ENCODE data around the gene TLE3.

DNA sequence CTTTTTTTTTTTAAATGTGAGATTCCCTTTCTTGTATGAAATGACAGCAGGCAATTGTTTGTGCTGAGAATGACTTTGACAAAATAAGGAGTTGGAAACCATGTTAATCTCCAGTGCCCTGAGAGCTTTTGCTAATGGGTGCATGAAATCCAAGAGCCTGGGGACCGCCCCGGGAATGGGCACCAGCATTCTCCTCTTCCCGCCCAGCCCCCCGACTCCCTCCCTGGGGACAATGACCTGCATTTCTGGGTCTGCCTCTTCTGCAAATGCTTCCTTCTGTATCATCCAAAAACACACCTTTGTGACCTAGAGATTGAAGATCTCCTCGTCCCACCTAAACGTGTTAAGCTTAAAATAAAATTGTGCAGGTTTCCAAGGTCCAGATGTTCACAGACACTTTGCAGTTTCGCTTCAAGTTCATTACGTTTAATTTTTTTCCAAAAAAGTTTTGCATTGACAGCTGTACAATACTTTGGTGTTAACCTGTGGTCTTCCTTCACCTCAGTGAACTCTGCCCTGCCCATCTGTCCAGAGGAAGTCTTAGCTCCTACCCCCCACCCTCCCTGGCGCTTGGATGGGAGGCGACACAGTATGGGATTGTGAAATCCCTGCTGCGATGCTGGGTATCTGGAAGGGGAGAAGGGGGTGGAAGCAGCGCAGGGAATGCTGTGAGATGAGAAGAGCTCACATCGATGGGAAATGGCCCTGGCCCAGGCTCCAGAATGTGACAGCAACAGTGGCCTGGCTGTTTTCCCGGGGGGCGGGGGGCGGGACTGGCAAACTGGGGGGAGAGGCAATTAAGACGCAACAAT, 50.1 kb downstream of the TLE3 start:
- TF ChIP-seq, protein P1, sequence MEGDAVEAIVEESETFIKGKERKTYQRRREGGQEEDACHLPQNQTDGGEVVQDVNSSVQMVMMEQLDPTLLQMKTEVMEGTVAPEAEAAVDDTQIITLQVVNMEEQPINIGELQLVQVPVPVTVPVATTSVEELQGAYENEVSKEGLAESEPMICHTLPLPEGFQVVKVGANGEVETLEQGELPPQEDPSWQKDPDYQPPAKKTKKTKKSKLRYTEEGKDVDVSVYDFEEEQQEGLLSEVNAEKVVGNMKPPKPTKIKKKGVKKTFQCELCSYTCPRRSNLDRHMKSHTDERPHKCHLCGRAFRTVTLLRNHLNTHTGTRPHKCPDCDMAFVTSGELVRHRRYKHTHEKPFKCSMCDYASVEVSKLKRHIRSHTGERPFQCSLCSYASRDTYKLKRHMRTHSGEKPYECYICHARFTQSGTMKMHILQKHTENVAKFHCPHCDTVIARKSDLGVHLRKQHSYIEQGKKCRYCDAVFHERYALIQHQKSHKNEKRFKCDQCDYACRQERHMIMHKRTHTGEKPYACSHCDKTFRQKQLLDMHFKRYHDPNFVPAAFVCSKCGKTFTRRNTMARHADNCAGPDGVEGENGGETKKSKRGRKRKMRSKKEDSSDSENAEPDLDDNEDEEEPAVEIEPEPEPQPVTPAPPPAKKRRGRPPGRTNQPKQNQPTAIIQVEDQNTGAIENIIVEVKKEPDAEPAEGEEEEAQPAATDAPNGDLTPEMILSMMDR (IDR thresholded peaks at IDR 0.05; ENCODE audit: poor library complexity) = no peak
- TF ChIP-seq EZH2 (IDR thresholded peaks at IDR 0.05; ENCODE audit: borderline replicate concordance) = no peak
- no peak for TF ChIP-seq EZH2phosphoT487 (IDR thresholded peaks at IDR 0.05; ENCODE audit: low read depth, severe bottlenecking, unreplicated experiment)

Data from hepatocyte (in vitro differentiated cells).